Cardiac muscle cell (in vitro differentiated cells and primary cell): ENCODE measurements around the gene SLC44A2. TPM values are rescaled to one million over a fixed set of nuclear protein-coding genes. Genes with fewer than 3 reads are reported as not detected.
A peak's percentile ranks its signal among the peaks of the same experiment; 100 is the strongest.
"Not testable (repeated sequence)": the region's sequence is repeated elsewhere in the genome, so short reads cannot be mapped to it uniquely, and the experiment has no call there.

ENCODE experiments used
- DNase-seq, 2 donors: peaks; one replicate each; pipeline versions ENCODE4 v3.0.0 to v3.0.0-alpha.2; 2010 to 2017; ENCODE audit warnings: low read depth in 1 of 2, low spot score in 1 of 2
- H3K27ac ChIP-seq: fragments of 200-600 bp; sonication (generic); 2 replicates; pipeline ENCODE4 v1.5.1; 2016
- H3K27me3 ChIP-seq: fragments of 200-600 bp; sonication (generic); 2 replicates; pipeline ENCODE4 v1.6.0; 2016; ENCODE audit warnings: control low read depth
- H3K36me3 ChIP-seq: fragments of 200-600 bp; sonication (generic); 2 replicates; pipeline ENCODE4 v1.5.1; 2016; ENCODE audit warnings: control low read depth
- H3K4me1 ChIP-seq: fragments of 200-600 bp; sonication (generic); 2 replicates; pipeline ENCODE4 v1.8.1; 2017; ENCODE audit warnings: low read depth, mild to moderate bottlenecking, mixed run types
- H3K4me3 ChIP-seq: fragments of 200-600 bp; sonication (generic); 2 replicates; pipeline ENCODE4 v1.5.1; 2016; ENCODE audit warnings: mild to moderate bottlenecking
- H3K9me3 ChIP-seq: fragments of 200-600 bp; sonication (generic); 2 replicates; pipeline ENCODE4 v1.5.1; 2017; ENCODE audit warnings: low read depth, mild to moderate bottlenecking, control low read depth
- CTCF ChIP-seq: IDR thresholded peaks from 2 replicates; pipeline ENCODE4 v1.5.1; 2012; ENCODE audit warnings: low read depth, mild to moderate bottlenecking, low read length
- polyA plus RNA-seq: library from polyadenylated mRNA; unstranded; fragments of >200 nt; fragmentation: Nextera tagmentation; extraction: Ambion mirVana; gene quantifications from 2 replicates; pipeline ENCODE4 v1.2.1, GENCODE V29; 2016
- total RNA-seq: library from RNA; depleted of rRNA; stranded (reverse); fragments of >200 nt; gene quantifications from 2 replicates; pipeline ENCODE4 v1.2.3, GENCODE V29; 2016

The SLC44A2 gene
- total and polyA plus RNA-seq, 2 experiments from 2014 or later, result 108 to 109 TPM

GRCh38 chr19:10670876-10671804 lies 45.8 kb downstream of the SLC44A2 start:
- Histone ChIP-seq H3K9me3 (no peaks in the 10 kb centered on the region), H3K27me3 (no peaks in the 10 kb centered on the region), H3K36me3 (peaks cover 38% of the 10 kb centered on the region), H3K4me3 (no peak overlapping the region), H3K27ac (no peak overlapping the region), H3K4me1 (no peaks in the 10 kb centered on the region)
- no peak for DNase-seq
- no peak for TF ChIP-seq CTCF

GRCh38 chr19:10671922-10672321 lies 46.6 kb downstream of the SLC44A2 start:
- not testable (repeated sequence) for H3K27ac ChIP-seq, H3K9me3 ChIP-seq, H3K4me3 ChIP-seq, H3K4me1 ChIP-seq, H3K27me3 ChIP-seq, DNase-seq
- H3K36me3 ChIP-seq, result peaks cover 41% of the 10 kb centered on the region

- H3K4me1 ChIP-seq, H3K27me3 ChIP-seq, DNase-seq, H3K9me3 ChIP-seq, H3K27ac ChIP-seq, H3K4me3 ChIP-seq: not testable (repeated sequence)
- peaks cover 69% of the 10 kb centered on the region for H3K36me3 ChIP-seq
Observed at GRCh38 chr19:10675214-10675613, 49.9 kb downstream of the SLC44A2 start.

GRCh38 chr19:10677751-10678150 lies 52.4 kb downstream of the SLC44A2 start:
- no peaks in the 10 kb centered on the region for H3K9me3 ChIP-seq
- H3K4me3 ChIP-seq, result no peak overlapping the region
- H3K27me3 ChIP-seq, result no peaks in the 10 kb centered on the region
- TF ChIP-seq CTCF, result no peak
- H3K4me1 ChIP-seq, result peaks cover 9% of the 10 kb centered on the region
- H3K36me3 ChIP-seq, result peaks cover 81% of the 10 kb centered on the region
- H3K27ac ChIP-seq, result peak overlapping the region; percentile 16
- DNase-seq, result no peak

GRCh38 chr19:10678813-10679212 lies 53.5 kb downstream of the SLC44A2 start:
- H3K36me3 ChIP-seq, result peaks cover 82% of the 10 kb centered on the region
- peaks cover 9% of the 10 kb centered on the region for H3K4me1 ChIP-seq
- TF ChIP-seq CTCF, result no peak
- no peaks in the 10 kb centered on the region for H3K9me3 ChIP-seq
- H3K27me3 ChIP-seq, result no peaks in the 10 kb centered on the region
- H3K27ac ChIP-seq, result peak overlapping the region; percentile 16
- no peak overlapping the region for H3K4me3 ChIP-seq
- no peak for DNase-seq

- Histone ChIP-seq H3K36me3 (peaks cover 88% of the 10 kb centered on the region), H3K27ac (no peak overlapping the region), H3K9me3 (no peaks in the 10 kb centered on the region), H3K27me3 (no peaks in the 10 kb centered on the region), H3K4me3 (no peak overlapping the region), H3K4me1 (peaks cover 9% of the 10 kb centered on the region)
- no peak for TF ChIP-seq CTCF
- no peak for DNase-seq
Observed at GRCh38 chr19:10679743-10680142, 54.4 kb downstream of the SLC44A2 start.
